ENCODE data around the gene AQP12B.

DNA sequence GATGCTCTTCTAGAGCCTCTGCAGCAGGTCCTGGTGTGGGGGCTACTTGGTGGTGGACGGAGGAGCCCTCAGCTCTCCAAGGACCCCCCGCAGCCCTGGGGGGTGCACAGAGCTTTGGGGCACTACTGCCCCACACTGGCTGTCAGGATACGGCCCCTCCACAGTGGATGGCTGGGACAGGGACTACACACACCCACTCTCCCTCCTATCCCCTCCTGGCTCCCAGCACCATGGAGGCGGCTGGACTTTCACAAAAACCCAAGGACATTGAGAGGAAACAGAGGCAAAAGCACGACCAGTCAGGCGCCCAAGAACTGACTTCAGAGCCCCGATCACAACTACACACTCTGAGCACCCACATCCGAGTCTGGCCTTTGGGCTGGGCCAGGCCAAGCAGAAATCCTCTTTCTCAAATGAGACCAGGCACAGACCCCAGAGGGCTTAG, 44.8 kb downstream of the AQP12B start:
- TF ChIP-seq, protein P1, sequence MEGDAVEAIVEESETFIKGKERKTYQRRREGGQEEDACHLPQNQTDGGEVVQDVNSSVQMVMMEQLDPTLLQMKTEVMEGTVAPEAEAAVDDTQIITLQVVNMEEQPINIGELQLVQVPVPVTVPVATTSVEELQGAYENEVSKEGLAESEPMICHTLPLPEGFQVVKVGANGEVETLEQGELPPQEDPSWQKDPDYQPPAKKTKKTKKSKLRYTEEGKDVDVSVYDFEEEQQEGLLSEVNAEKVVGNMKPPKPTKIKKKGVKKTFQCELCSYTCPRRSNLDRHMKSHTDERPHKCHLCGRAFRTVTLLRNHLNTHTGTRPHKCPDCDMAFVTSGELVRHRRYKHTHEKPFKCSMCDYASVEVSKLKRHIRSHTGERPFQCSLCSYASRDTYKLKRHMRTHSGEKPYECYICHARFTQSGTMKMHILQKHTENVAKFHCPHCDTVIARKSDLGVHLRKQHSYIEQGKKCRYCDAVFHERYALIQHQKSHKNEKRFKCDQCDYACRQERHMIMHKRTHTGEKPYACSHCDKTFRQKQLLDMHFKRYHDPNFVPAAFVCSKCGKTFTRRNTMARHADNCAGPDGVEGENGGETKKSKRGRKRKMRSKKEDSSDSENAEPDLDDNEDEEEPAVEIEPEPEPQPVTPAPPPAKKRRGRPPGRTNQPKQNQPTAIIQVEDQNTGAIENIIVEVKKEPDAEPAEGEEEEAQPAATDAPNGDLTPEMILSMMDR (IDR thresholded peaks at IDR 0.05): no peak
- no peak for TF ChIP-seq POLR2A (IDR thresholded peaks at IDR 0.05)

Data from right lobe of liver (tissue), 4 donors.